M059J (cell line): ENCODE measurements around the gene APC2. TPM values are rescaled to one million over a fixed set of nuclear protein-coding genes. Genes with fewer than 3 reads are reported as not detected.

Experiments
- DNase-seq: peaks from one replicate; pipeline ENCODE4 v3.0.0-alpha.2; 2012; ENCODE audit warnings: low read depth
- total RNA-seq: library from RNA; depleted of rRNA; stranded (reverse); fragments of >200 nt; shearing (Covaris generic); gene quantifications from 2 replicates; pipeline ENCODE4 v1.2.3, GENCODE V29; 2014

APC2 gene
- total RNA-seq, 1 experiment from 2014 or later = 0.49 TPM

GRCh38 chr19:1478934-1479707 lies 29.2 kb downstream of the APC2 start, which contains the start of gene C19orf25:
TSS of gene C19orf25 (minus strand) at chr19:1479215. CDS start at chr19:1478903, 312 bp downstream.
- peak; percentile 95 for DNase-seq

DNA sequence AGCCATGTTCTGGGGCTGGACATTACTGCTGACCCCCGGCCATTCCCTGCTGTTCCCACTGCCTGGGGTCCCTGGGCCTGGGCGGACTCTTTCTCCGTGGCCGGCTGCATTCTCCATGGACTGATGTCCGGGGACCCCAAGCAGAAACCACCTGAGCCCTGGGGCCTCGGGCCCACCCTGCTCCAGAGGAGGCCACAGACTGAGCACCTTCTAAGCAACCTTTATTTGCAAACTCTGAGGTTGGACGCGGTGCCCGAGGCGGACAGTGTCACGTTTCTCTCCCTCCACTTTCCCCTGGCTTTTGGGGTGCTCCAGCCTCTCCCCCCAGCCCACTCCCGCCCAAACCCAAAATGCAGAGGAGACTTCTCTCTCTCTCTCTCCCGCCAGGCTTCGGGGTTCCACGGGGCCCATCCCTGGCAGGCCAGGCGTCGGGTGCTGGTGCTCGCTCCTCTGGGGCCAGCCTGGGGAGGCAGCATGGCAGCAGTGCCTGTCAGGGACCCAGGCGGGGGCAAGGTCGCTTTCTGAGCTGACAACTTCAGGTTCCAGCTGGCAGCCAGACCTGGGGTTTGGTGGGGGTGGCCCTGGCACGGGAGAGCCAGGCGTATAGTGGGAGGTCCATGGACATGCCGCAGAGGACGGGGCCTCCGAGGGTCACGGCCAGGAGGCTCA lies 31.4 kb downstream of the APC2 start:
- DNase-seq = no peak

DNA sequence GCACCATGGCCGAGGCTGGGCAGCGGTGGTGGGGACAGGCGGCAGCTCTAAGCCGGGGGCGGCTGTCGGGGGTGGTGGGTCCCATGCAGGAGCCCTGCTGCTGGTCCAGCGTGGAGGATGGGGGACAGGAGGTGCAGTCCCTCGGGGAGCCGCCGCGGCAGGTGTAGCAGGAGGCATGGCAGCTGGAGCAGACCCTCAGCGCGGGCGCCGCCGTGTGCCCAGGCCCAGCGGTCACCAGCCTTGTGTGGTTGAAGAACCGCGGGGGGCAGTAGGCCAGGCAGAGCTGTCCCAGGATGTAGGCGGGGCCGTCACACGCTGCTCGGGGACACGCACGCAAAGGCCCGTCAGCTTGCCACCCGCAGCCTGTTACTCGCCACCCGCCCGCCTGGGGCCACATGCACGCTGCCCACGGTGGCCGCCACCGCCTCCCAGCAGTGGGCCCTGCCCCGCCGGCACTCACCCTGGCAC lies 32.0 kb downstream of the APC2 start:
- DNase-seq = no peak

DNA sequence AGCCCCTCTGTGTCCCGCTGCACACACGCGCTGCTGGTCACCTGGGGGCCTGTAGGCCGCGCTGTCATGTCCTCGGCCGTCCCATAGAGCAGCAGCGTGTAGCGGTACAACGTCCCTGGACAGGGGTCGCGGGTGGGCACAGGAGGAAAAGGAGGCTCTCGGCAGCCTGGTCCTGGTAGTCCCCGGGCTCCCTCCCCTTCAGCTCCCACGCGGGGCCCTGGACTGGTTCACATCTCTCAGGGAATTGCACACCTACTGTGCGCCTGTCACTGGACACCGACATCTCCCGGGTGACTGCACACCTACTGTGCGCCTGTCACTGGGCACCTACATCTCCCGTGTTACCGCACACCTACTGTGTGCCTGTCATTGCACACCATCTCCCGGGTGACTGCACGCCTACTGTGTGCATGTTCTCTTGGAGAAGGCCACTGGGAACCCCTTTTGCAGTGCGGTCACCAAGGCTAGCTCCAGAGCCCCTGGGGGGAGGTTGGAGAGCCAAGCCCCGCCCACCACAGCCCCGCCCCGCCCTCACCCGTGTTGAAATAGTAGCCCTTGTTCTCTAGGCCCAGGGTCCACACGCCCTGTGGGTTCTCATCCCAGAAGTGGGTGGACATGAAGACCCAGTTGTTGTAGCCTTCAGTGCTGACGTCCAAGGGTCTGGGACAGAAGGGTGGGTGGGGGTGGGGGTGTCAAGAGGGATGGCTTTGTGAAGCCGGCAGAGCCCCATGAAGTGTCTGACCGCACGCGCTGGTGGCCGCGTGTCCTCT lies 32.6 kb downstream of the APC2 start:
- no peak for DNase-seq

GRCh38 chr19:1483131-1483978 lies 33.4 kb downstream of the APC2 start:
- DNase-seq = no peak

DNA sequence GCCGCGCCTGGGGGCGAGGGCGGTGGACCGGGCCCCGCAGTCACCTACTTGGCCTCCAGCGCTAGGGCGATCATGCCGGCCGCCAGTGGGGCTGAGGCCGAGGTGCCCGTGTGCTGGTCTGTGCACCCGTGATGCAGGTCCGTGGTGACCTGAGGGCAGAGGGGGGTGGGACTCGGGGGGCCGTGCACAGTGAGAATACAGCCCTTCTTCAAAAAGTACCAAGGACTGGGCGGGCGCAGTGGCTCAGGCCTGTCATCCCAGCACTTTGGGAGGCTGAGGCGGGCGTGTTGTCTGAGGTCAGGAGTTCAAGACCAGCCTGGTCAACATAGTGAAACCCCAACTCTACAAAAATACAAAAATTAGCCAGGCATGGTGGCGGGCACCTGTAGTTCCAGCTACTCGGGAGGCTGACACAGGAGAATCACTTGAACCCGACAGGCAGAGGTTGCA lies 34.1 kb downstream of the APC2 start:
- DNase-seq = no peak

DNA sequence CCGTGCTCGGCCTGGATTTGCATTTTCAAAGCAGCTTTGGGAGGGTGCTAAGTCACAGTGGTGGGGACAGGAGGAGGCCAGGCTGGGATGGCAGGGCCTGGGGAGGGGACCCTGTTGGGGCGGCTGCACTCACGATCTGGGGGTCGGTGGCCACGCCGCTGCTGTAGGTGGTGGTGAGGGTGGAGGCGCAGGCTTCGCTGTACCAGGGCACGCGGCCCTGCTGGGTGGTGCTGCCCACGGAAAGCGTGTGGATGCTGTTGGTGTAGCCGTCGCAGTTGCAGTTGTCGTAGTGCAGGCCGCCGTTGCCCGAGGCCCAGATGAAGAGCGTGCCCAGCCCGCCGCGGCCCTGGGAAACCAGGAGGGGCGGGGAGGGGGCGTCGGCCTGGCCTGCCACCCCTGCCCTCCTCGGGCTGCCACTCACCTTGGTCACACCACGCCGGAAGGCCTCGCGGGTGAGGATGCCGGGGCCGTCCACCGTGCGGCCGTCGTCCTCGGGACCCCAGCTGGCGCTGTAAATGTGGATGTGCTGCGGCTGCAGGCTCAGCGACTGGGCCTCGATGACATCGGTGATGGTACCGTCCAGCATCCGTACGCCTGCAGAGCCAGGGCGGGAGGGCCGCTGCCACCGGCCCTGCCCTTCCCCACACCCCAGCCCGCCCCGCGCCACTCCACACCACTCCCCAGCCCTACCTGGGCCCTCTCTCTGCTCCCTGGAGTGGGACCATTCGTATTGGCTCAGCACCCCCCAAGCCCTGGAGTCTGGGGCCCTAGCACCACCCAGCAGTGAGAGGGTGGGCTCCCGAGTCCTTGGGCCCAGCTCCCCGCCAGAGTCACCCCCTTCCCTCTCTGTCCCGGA lies 37.0 kb downstream of the APC2 start:
- no peak for DNase-seq

GRCh38 chr19:1487576-1488281 lies 37.8 kb downstream of the APC2 start:
- DNase-seq = no peak

- DNase-seq = no peak
These were observed 38.3 kb downstream of the APC2 start for GRCh38 chr19:1488282-1488601.

GRCh38 chr19:1489463-1490310 lies 39.8 kb downstream of the APC2 start:
- DNase-seq = no peak

DNA sequence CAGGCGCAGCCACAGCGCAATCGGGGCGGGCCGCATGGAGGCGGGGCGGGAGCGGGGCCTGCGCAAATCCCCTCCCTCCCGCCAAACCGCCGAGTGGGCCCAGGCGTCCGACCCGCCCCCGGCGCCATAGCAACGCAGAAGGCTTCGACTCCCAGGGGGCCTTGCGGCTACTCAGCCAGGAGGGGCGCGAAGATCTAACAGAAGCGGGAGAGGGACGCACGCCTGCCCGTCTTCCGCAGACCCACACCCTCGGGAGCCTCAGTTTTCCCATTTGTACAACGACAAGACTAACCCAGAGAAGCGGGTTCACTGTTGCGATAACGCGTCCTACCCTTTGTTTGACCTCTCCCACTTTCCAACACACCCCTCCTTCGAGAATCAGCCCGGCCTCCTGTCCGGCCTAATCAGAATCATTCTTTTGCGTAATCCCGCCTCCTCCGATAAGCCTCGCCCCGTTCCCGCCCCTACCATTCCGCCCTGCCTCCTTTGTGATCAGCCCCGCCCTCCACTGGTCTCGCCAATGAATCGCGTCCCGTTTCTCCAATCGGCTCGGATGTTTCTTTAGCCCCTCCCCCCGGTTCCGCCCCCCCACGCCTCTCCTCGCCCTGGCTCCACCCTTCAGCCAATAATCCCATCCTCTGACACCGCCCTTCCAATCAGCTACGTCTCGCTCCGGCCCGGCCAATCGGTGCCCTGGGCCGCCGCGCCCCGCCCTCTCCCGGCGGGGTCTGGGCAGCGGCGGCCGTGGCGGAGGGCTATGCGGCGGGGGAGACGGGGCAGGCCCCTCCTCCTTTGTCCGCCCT lies 40.6 kb downstream of the APC2 start, which contains the start of gene PCSK4:
Gene PCSK4, minus strand, starts transcription at position 40 of the 803 bp plus-strand sequence. Its CDS starts 4 bp downstream, at position 36.
- peak; percentile 97 for DNase-seq

GRCh38 chr19:1491114-1491848 lies 41.4 kb downstream of the APC2 start, which contains the start of gene REEP6:
TSS of gene REEP6 (plus strand) at chr19:1491181. CDS start at chr19:1491270, 89 bp downstream.
- no peak for DNase-seq

DNA sequence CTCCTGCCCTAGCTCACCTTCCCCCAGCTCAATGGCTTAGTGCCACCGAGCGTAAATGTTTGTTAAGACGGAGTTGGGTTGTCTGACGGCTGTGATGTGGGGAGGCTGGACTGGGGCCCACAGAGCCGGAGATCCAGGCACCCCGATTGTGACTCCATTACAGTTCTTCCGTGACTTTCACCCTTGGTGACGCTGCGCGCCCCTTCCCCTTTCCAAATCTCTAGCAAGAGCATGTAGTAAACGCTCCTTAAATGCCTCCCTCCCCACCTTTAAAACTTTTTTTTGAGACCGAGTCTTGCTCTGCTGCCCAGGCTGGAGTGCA lies 41.9 kb downstream of the APC2 start:
- no peak for DNase-seq

DNA sequence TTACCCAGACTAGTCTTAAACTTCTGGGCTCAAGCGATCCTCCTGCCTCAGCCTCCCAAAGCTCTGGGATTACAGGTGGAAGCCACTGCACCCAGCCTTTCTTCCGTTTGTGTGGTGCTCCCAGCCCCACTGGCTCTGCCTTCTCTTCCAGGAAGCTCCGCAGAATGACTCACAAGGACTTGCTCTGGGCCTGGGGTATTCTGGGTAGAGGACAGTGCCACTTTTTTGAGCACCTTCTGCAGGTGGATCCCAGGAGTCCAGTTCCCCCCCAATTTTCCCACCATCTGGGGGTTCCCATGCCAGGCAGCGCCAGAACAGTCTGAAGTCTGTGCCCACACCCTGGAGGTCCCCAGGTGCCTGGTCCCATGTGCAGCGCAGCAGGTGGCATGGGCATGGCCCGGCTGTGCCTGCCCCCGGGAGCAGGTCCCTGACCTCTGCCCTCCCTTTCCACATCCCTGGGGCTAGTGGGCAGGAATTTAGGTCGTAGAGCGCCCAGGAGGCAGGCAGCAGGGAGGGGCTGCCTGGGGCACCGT lies 42.6 kb downstream of the APC2 start:
- peak; percentile 61 for DNase-seq

GRCh38 chr19:1494115-1494815 lies 44.3 kb downstream of the APC2 start:
- DNase-seq = no peak

DNA sequence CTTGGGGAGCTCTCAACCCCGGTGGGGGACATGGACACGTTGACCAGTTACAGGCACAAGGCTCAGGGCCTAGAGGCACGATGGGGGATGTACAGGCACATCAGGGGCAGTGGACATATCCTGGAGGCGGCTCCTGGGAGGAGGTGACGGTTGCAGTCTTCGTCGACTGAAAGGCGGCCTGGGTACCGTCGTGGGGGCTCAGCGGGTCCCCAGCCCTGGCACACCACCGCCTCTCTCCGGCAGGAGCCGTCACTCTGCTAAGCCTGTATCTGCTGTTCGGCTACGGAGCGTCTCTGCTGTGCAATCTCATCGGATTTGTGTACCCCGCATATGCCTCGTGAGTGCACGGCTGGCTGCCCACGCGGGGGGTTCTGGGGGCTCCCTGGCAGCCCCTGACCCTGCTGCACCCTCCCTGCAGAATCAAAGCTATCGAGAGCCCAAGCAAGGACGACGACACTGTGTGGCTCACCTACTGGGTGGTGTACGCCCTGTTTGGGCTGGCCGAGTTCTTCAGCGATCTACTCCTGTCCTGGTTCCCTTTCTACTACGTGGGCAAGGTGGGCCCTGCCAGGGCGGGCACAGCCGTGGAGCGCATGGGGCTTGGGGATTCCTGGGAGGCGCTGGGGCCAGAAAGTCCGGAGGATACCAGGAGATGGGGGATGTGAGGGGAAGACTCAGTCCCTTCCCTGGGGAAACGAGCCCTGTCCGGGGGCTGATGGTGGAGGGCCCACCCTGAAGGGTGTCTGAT lies 45.3 kb downstream of the APC2 start:
- no peak for DNase-seq
